ENCODE data around the gene CFTR. TPM values are rescaled to one million over a fixed set of nuclear protein-coding genes. Genes with fewer than 3 reads are reported as not detected.

CFTR gene
- total RNA-seq, 1 experiment from 2014 or later = 0.31 TPM

- ATAC-seq = no peak
- no TSS peak for BruUV-seq (replicated peaks)
These were observed 5.3 kb downstream of the CFTR start for GRCh38 chr7:117485118-117485620.

GRCh38 chr7:117489016-117489415 lies 9.2 kb downstream of the CFTR start:
- Histone ChIP-seq H3K36me3 (ENCODE audit: control insufficient read depth, insufficient read depth, low read length) (no peaks in the 10 kb centered on the region), H3K27me3 (ENCODE audit: control insufficient read depth, insufficient read depth, low read length) (peaks cover 4% of the 10 kb centered on the region), H3K27ac (ENCODE audit: low read length) (no peak overlapping the region), H3K4me1 (ENCODE audit: control insufficient read depth, insufficient read depth, low read length) (no peaks in the 10 kb centered on the region), H3K4me3 (ENCODE audit: low read depth in 2 of 2, low read length in 2 of 2) (no peak overlapping the region), H3K9me3 (ENCODE audit: control insufficient read depth, insufficient read depth, low read depth, low read length) (no peaks in the 10 kb centered on the region)
- POLR2A ChIA-PET = no interaction called here
- DNase-seq (ENCODE audit: low read depth, low spot score) (no peak), ATAC-seq (no peak)
- in situ Hi-C loops (cut with HindIII; ENCODE audit: low pct_unique_long_range_greater_than_20kb, low sequenced_read_pairs) (no loop called here), intact Hi-C loops (cut with micrococcal nuclease; ENCODE audit: unreplicated experiment) (no loop called here)
- TF ChIP-seq TCF7L2 (IDR thresholded peaks at IDR 0.05; ENCODE audit: low read depth, low read length) = no peak
- TF ChIP-seq CTCF (IDR thresholded peaks at IDR 0.05) = no peak
- no peak for TF ChIP-seq REST (IDR thresholded peaks at IDR 0.05; ENCODE audit: insufficient read depth in 1 of 2, low read depth in 2 of 2, low read length in 1 of 2)
- no peak for TF ChIP-seq POLR2AphosphoS5 (IDR thresholded peaks at IDR 0.05; ENCODE audit: low read depth, low read length)
- no peak for TF ChIP-seq SIN3A (IDR thresholded peaks at IDR 0.05; ENCODE audit: borderline replicate concordance, insufficient read depth, low read depth, low read length)
- CTCF ChIA-PET = interaction anchor here (0.6 kb wide), 1 partner anchor 277 kb away, joined by 3 read pairs; no protein-coding TSS in a partner anchor
- BruUV-seq (replicated peaks) = no TSS peak

More at GRCh38 chr7:117485118-117485620, 5.3 kb downstream of the CFTR start:
- Histone ChIP-seq H3K9me3 (ENCODE audit: control insufficient read depth, insufficient read depth, low read depth, low read length) (no peaks in the 10 kb centered on the region), H3K27ac (ENCODE audit: low read length) (no peak overlapping the region), H3K4me1 (ENCODE audit: control insufficient read depth, insufficient read depth, low read length) (no peaks in the 10 kb centered on the region), H3K36me3 (ENCODE audit: control insufficient read depth, insufficient read depth, low read length) (no peaks in the 10 kb centered on the region; the same call in 1 of the 2 replicates), H3K27me3 (ENCODE audit: control insufficient read depth, insufficient read depth, low read length) (peaks cover 24% of the 10 kb centered on the region), H3K4me3 (ENCODE audit: low read depth in 2 of 2, low read length in 2 of 2) (no peak overlapping the region)
- ChIA-PET CTCF (no interaction called here), POLR2A (no interaction called here)
- no peak for DNase-seq (ENCODE audit: low read depth, low spot score)
- in situ Hi-C loops (cut with HindIII; ENCODE audit: low pct_unique_long_range_greater_than_20kb, low sequenced_read_pairs) (no loop called here), intact Hi-C loops (cut with micrococcal nuclease; ENCODE audit: unreplicated experiment) (no loop called here)
- TF ChIP-seq CTCF (IDR thresholded peaks at IDR 0.05) (no peak), POLR2AphosphoS5 (IDR thresholded peaks at IDR 0.05; ENCODE audit: low read depth, low read length) (no peak)
